ENCODE results near the gene RALA.

The RALA gene

GRCh38 chr7:39735903-39736302, 112.5 kb downstream of the RALA start:
- TF ChIP-seq EZH2 (IDR thresholded peaks at IDR 0.05; ENCODE audit: borderline replicate concordance, low read length), result no peak
- TF ChIP-seq CTCF (IDR thresholded peaks at IDR 0.05; ENCODE audit: low read length), result no peak
- no peaks in the 10 kb centered on the region for H3K9me3 ChIP-seq (ENCODE audit: low read length)
- peaks cover 12% of the 10 kb centered on the region for H3K36me3 ChIP-seq (ENCODE audit: insufficient read depth, low read length)
- peaks cover 34% of the 10 kb centered on the region for H3K79me2 ChIP-seq (ENCODE audit: insufficient read depth, low read length)
- H3K9ac ChIP-seq (ENCODE audit: low read length), result peak overlapping the region; percentile 22; the same call in 1 of the 2 replicates
- H3K27ac ChIP-seq (ENCODE audit: low read depth, low read length, poor library complexity, severe bottlenecking), result no peak overlapping the region
- H3F3A ChIP-seq (ENCODE audit: insufficient read depth, low read length), result no peaks in the 10 kb centered on the region
- no peaks in the 10 kb centered on the region for H4K20me1 ChIP-seq (ENCODE audit: insufficient read depth, low read length)
- peak overlapping the region; percentile 80 for H3K4me3 ChIP-seq (ENCODE audit: low read depth, low read length, poor library complexity, severe bottlenecking)
- no peak overlapping the region for H2AFZ ChIP-seq (ENCODE audit: low read length)
- no peaks in the 10 kb centered on the region for H3K27me3 ChIP-seq (ENCODE audit: insufficient read depth, low read length)
- peaks cover 42% of the 10 kb centered on the region for H3K4me1 ChIP-seq (ENCODE audit: insufficient read depth, low read length, severe bottlenecking)
- H3K9me2 ChIP-seq (ENCODE audit: low read depth, low read length), result no peaks in the 10 kb centered on the region
- H3K4me2 ChIP-seq (ENCODE audit: low read length), result peak overlapping the region; percentile 78

- Histone ChIP-seq H3K9me2 (ENCODE audit: low read depth, low read length) (no peaks in the 10 kb centered on the region), H3K4me3 (ENCODE audit: low read depth, low read length, poor library complexity, severe bottlenecking) (no peak overlapping the region), H4K20me1 (ENCODE audit: insufficient read depth, low read length) (no peaks in the 10 kb centered on the region), H3K27me3 (ENCODE audit: insufficient read depth, low read length) (no peaks in the 10 kb centered on the region), H3K9me3 (ENCODE audit: low read length) (no peaks in the 10 kb centered on the region), H3K79me2 (ENCODE audit: insufficient read depth, low read length) (peaks cover 19% of the 10 kb centered on the region; the same call in 1 of the 2 replicates), H2AFZ (ENCODE audit: low read length) (no peak overlapping the region), H3K27ac (ENCODE audit: low read depth, low read length, poor library complexity, severe bottlenecking) (no peak overlapping the region), H3K4me2 (ENCODE audit: low read length) (no peak overlapping the region), H3F3A (ENCODE audit: insufficient read depth, low read length) (no peaks in the 10 kb centered on the region), H3K4me1 (ENCODE audit: insufficient read depth, low read length, severe bottlenecking) (peaks cover 7% of the 10 kb centered on the region), H3K9ac (ENCODE audit: low read length) (no peak overlapping the region), H3K36me3 (ENCODE audit: insufficient read depth, low read length) (peaks cover 11% of the 10 kb centered on the region)
- TF ChIP-seq EZH2 (IDR thresholded peaks at IDR 0.05; ENCODE audit: borderline replicate concordance, low read length) (no peak), CTCF (IDR thresholded peaks at IDR 0.05; ENCODE audit: low read length) (peak; percentile 76)
Observed at GRCh38 chr7:39741942-39742623, 118.7 kb downstream of the RALA start.

DNA sequence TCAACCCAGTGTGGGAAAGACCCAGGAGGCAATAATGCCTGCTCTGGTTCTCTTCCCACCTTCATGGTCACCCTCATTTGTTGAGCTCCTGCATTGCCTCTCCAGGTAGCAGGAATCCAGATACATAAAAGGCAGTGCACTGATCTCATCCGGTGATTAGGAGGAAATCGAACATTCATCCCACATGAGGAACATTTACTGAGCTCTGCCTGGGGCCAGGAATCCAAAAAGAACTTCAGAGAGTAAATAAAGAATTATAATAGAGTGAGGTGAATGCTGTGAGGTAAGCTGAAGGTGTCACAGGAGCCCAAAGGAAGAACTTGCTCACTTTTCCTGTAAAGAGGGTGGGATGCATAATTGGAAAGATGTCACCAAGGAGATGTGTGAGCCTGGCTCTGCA, 121.2 kb downstream of the RALA start:
- Histone ChIP-seq H3K36me3 (ENCODE audit: insufficient read depth, low read length) (peaks cover 4% of the 10 kb centered on the region; the same call in 1 of the 2 replicates), H3K4me2 (ENCODE audit: low read length) (no peak overlapping the region)

More for the DNA sequence above, 121.2 kb downstream of the RALA start:
- Histone ChIP-seq H3F3A (ENCODE audit: insufficient read depth, low read length) (no peaks in the 10 kb centered on the region), H3K4me3 (ENCODE audit: low read depth, low read length, poor library complexity, severe bottlenecking) (no peak overlapping the region), H3K4me1 (ENCODE audit: insufficient read depth, low read length, severe bottlenecking) (peaks cover 7% of the 10 kb centered on the region), H3K27me3 (ENCODE audit: insufficient read depth, low read length) (no peaks in the 10 kb centered on the region), H3K79me2 (ENCODE audit: insufficient read depth, low read length) (peaks cover 19% of the 10 kb centered on the region; the same call in 1 of the 2 replicates), H3K9me3 (ENCODE audit: low read length) (no peaks in the 10 kb centered on the region), H2AFZ (ENCODE audit: low read length) (no peak overlapping the region), H3K27ac (ENCODE audit: low read depth, low read length, poor library complexity, severe bottlenecking) (no peak overlapping the region), H3K9ac (ENCODE audit: low read length) (no peak overlapping the region), H3K9me2 (ENCODE audit: low read depth, low read length) (no peaks in the 10 kb centered on the region), H4K20me1 (ENCODE audit: insufficient read depth, low read length) (no peaks in the 10 kb centered on the region)
- TF ChIP-seq CTCF (IDR thresholded peaks at IDR 0.05; ENCODE audit: low read length) (no peak), EZH2 (IDR thresholded peaks at IDR 0.05; ENCODE audit: borderline replicate concordance, low read length) (no peak)
